ENCODE measurements around the gene MYO1B.

DNA sequence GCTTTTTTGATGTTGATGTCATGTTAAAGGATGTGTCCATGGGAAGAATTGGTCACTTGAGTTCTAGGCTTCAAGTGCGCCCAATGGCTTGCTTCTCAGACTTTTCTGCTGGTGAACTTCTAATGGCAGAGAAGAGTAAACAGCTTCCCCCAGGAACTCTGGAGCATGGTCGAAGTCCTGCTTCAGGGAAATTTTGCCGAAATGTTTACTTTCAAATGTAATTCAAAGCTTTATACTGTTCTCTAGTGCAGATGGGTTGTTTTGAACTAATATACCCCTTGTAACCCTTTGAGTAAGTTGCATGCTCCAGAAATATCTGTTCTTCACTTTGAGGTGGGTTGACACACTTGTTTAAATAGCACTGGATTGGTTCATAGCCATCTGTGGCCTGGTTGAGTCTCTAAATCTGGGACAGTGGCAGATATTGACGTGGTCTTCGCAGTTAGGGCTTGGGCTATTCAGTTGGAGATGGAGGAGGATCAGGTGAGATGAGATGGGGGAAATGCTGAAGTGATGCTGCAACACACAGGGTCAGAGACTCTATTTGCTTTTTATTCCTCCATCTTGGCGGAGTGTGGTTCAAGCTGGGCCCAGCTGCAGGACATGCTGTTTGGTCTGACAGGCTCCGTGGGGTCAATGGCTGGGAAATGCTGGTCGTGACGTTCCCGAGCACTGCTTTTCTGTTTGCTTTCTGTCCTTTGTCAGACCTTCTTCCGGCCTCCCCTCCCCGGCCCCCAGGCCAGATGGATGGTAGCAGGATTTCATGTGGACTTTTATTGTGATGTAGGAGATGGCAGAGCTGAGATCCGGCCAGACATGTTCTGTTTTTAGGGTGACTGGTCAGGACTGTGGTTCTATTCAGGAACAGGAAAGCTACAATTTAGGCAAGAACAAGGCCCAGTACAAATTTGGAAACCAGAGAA is 35.9 kb downstream of the MYO1B start:
- TF ChIP-seq, protein P1, sequence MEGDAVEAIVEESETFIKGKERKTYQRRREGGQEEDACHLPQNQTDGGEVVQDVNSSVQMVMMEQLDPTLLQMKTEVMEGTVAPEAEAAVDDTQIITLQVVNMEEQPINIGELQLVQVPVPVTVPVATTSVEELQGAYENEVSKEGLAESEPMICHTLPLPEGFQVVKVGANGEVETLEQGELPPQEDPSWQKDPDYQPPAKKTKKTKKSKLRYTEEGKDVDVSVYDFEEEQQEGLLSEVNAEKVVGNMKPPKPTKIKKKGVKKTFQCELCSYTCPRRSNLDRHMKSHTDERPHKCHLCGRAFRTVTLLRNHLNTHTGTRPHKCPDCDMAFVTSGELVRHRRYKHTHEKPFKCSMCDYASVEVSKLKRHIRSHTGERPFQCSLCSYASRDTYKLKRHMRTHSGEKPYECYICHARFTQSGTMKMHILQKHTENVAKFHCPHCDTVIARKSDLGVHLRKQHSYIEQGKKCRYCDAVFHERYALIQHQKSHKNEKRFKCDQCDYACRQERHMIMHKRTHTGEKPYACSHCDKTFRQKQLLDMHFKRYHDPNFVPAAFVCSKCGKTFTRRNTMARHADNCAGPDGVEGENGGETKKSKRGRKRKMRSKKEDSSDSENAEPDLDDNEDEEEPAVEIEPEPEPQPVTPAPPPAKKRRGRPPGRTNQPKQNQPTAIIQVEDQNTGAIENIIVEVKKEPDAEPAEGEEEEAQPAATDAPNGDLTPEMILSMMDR (IDR thresholded peaks at IDR 0.05; ENCODE audit: insufficient read depth, low read length, poor library complexity, severe bottlenecking) = no peak
- no peak for TF ChIP-seq EZH2phosphoT487 (conservative IDR thresholded peaks at IDR 0.05; ENCODE audit: low read length)

Measured in SU-DHL-6 (cell line).